Measurements from ENCODE around the gene STK24.

DNA sequence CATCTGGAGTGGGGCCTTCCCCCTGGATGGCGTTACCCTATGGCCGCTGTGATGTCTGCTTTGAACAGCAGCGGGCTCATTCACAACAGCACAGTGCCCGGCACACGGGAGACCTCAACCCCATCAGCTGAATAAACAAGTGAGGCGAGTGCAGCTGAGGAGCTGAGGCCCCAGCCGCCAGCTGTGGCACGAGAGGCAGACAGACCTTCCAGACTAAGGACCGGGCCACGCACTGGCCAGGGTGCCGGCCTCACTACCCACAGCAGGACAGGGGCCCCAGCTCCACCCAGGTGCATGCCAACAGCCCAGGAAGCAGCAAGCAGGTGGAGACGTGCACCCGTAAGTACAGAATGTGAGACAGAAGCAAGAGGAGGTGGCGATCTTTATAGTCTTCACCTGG, 39.6 kb downstream of the STK24 start:
- TF ChIP-seq CTCF (IDR thresholded peaks at IDR 0.05) (no peak), ZFX (IDR thresholded peaks at IDR 0.05; ENCODE audit: borderline replicate concordance) (no peak)
